T-cell (primary cell): Measurements from ENCODE around the gene TSHZ1. TPM values are rescaled to one million over a fixed set of nuclear protein-coding genes. Genes with fewer than 3 reads are reported as not detected.

Experiments
- ATAC-seq, 4 experiments: fragments of 200-7000 bp in 3 of 4; fragments of 150-1000 bp in 1 of 4; cut with Tn5 transposase; replicated peaks in 1 of 4; 1 replicate in 3 of 4; 2 replicates in 1 of 4; pipeline ENCODE4 v1.10.0; 2021; ENCODE audit warnings: moderate library complexity in 3 of 4, mild to moderate bottlenecking in 2 of 4, moderate number of reproducible peaks in 1 of 4
- CTCF ChIA-PET, 2 donors: fragments of 300-600 bp; sonication (Branson Sonifier 250); formaldehyde crosslinking; loops; one replicate each; lab custom pipeline; 2022; ENCODE audit warnings: antibody characterized with exemption in 2 of 2; lab: Charles Lee
- POLR2A ChIA-PET, 2 donors: fragments of 300-600 bp; sonication (Branson Sonifier 250); formaldehyde crosslinking; loops; one replicate each; lab custom pipeline; 2022; ENCODE audit warnings: antibody characterized with exemption in 2 of 2; lab: Charles Lee
- DNase-seq, 35 experiments: peaks; one replicate each; pipeline versions ENCODE4 v3.0.0 to v3.0.0-alpha.2; 2013 to 2023
- H3K27ac ChIP-seq: one replicate; pipeline ENCODE4 v1.5.1; 2013; ENCODE audit warnings: low read length
- H3K27me3 ChIP-seq, 2 experiments: replicated peaks in 1 of 2; 1 replicate in 1 of 2; 2 replicates in 1 of 2; pipeline versions ENCODE4 v1.6.1 to v1.7.0; 2013; ENCODE audit warnings: low read length in 1 of 2, mixed read lengths in 1 of 2; ENCODE audit not compliant: control insufficient read depth in 2 of 2, insufficient read depth in 2 of 2; ENCODE audit errors: extremely low read depth in 1 of 2
- H3K36me3 ChIP-seq, 2 donors: 1 replicate in 1 of 2; 2 replicates in 1 of 2; pipeline versions ENCODE4 v1.6.1 to v1.7.0; 2013; ENCODE audit warnings: low read length in 1 of 2; ENCODE audit not compliant: control insufficient read depth in 2 of 2, insufficient read depth in 1 of 2; ENCODE audit errors: extremely low read depth in 1 of 2
- H3K4me1 ChIP-seq, 2 experiments: 1 replicate in 1 of 2; 2 replicates in 1 of 2; pipeline versions ENCODE4 v1.6.1 to v1.7.0; 2013; ENCODE audit warnings: low read length in 2 of 2, mixed read lengths in 1 of 2; ENCODE audit not compliant: insufficient read depth in 2 of 2, control insufficient read depth in 1 of 2; ENCODE audit errors: extremely low read depth in 1 of 2
- H3K4me3 ChIP-seq, 2 donors: 1 replicate in 1 of 2; 2 replicates in 1 of 2; pipeline versions ENCODE4 v1.5.1 to v1.7.0; 2013; ENCODE audit warnings: mild to moderate bottlenecking in 2 of 2, low read length in 1 of 2, moderate library complexity in 1 of 2; ENCODE audit not compliant: control insufficient read depth in 1 of 2; ENCODE audit errors: extremely low read depth in 1 of 2
- H3K9me3 ChIP-seq: 2 replicates; pipeline ENCODE4 v1.7.0; 2013
- H3K27ac Mint-ChIP-seq, 2 donors: one replicate each; pipeline ENCODE4 v1.8.0; 2020 to 2021; ENCODE audit warnings: mild to moderate bottlenecking in 2 of 2, mixed read lengths in 2 of 2
- H3K27me3 Mint-ChIP-seq, 2 donors: one replicate each; pipeline ENCODE4 v1.8.0; 2021 to 2022; ENCODE audit warnings: mixed read lengths in 2 of 2
- H3K36me3 Mint-ChIP-seq: one replicate; pipeline ENCODE4 v1.8.0; 2021; ENCODE audit warnings: mixed read lengths
- H3K4me1 Mint-ChIP-seq, 3 donors: one replicate each; pipeline ENCODE4 v1.8.0; 2020 to 2022; ENCODE audit warnings: mixed read lengths in 3 of 3, mild to moderate bottlenecking in 1 of 3
- H3K4me3 Mint-ChIP-seq, 3 donors: one replicate each; pipeline ENCODE4 v1.8.0; 2020 to 2022; ENCODE audit warnings: mild to moderate bottlenecking in 3 of 3, mixed read lengths in 3 of 3, moderate library complexity in 3 of 3
- H3K9me3 Mint-ChIP-seq, 3 donors: one replicate each; pipeline ENCODE4 v1.8.0; 2020 to 2022; ENCODE audit warnings: mixed read lengths in 3 of 3
- WGBS: methylation state at CpG from one replicate; pipeline ENCODE4 v1.1.5; 2013; ENCODE audit warnings: missing lambda C conversion rate; ENCODE audit not compliant: insufficient coverage; 5-methylcytosine and 5-hydroxymethylcytosine counted together
- total RNA-seq, 35 experiments: library from RNA in 6 of 35; stranded (reverse) in 6 of 35; fragments of 120-200 nt in 1 of 35; gene quantifications; one replicate each; pipeline versions ENCODE4 v1.2.1 to v1.2.4 and lab custom pipeline; 2013 to 2026

The TSHZ1 gene
- total RNA-seq, 5 donors from 2014 or later (not counting 1 experiment from before 2014, with no cell fraction given) = 26.5 to 31.3 (median 28.2) TPM

DNA sequence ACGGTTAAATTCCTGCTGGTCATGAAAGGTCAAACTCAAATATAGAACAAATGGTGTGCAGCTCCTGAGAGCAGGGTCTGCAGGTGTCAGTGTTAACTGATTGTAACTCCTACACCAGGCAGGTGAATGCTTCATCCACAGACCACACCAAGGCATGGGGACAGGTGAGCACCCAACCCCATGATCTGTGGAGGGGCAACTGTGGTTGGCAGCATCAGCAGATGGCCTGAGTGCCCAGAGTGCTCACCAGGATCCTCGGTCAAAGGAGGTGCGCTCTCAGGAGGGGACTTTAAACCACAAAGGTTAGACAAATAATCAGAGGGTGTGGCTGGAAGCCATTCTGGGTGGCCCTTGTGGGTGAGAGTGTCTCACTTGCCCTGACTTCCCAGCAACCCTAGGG is 46.1 kb upstream of the TSHZ1 start:
- ChIA-PET CTCF (no interaction called here), POLR2A (interaction anchor here in 1 of 2 donors (0.7 kb wide), 1 partner anchor 184 kb away, joined by 3 read pairs; no protein-coding TSS in a partner anchor)

DNA sequence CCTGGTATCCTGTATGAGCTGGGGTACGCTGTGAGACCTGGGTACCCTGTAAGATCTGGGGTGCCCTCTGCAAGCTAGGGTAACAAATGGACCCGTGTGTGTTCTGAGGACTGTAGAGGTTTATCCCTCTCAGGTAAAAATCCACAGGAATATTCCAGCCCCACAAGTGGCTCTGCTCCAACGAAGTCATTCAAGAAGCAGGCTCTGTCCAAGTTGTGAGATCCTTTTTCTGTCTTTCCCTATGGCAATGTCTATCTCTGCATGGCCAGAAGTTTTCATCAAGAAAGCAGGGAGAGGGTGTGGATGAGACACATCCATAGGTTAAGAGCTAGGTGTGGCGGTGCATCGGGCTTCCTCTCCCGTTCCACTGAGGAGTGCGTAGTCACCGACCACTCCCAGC is 44.7 kb upstream of the TSHZ1 start:
- Mint-ChIP-seq H3K4me3 (no peak overlapping the region), H3K4me1 (peaks cover 9 to 15% (median 13%) of the 10 kb centered on the region in 3 donors), H3K27ac (no peak overlapping the region), H3K36me3 (no peaks in the 10 kb centered on the region), H3K9me3 (no peaks in the 10 kb centered on the region), H3K27me3 (peaks cover 3 to 8% of the 10 kb centered on the region in 2 donors)
- DNase-seq (no peak), ATAC-seq (no peak)
- WGBS = 80% methylated on average over 3 of the region's 8 CpGs
- Histone ChIP-seq H3K27me3 (peaks cover 0 to 21% of the 10 kb centered on the region in 2 experiments), H3K27ac (no peak overlapping the region), H3K9me3 (no peaks in the 10 kb centered on the region), H3K4me1 (peaks cover 0 to 7% of the 10 kb centered on the region in 2 experiments), H3K36me3 (no peaks in the 10 kb centered on the region), H3K4me3 (no peak overlapping the region)
- CTCF ChIA-PET = interaction anchor here in 1 of 2 donors (0.7 kb wide), 1 partner anchor 179 kb away, joined by 5 read pairs; no protein-coding TSS in a partner anchor
- POLR2A ChIA-PET = interaction anchor here in 1 of 2 donors (0.6 kb wide), 1 partner anchor 37 kb away, joined by 3 read pairs; no protein-coding TSS in a partner anchor

More for the DNA sequence above, 46.1 kb upstream of the TSHZ1 start:
- Mint-ChIP-seq H3K27me3 (peaks cover 0 to 8% of the 10 kb centered on the region in 2 donors), H3K9me3 (no peaks in the 10 kb centered on the region), H3K36me3 (no peaks in the 10 kb centered on the region), H3K4me1 (peaks cover 10 to 22% (median 15%) of the 10 kb centered on the region in 3 donors), H3K27ac (no peak overlapping the region), H3K4me3 (no peak overlapping the region)
- peaks cover 0 to 7% of the 10 kb centered on the region in 2 experiments for H3K4me1 ChIP-seq
- 89% methylated on average over 2 of the region's 3 CpGs for WGBS
- no peaks in the 10 kb centered on the region for H3K9me3 ChIP-seq
- H3K27ac ChIP-seq = no peak overlapping the region
- DNase-seq (no peak), ATAC-seq (no peak)
- H3K36me3 ChIP-seq = no peaks in the 10 kb centered on the region
- H3K27me3 ChIP-seq = peaks cover 0 to 21% of the 10 kb centered on the region in 2 experiments
- H3K4me3 ChIP-seq = no peak overlapping the region

DNA sequence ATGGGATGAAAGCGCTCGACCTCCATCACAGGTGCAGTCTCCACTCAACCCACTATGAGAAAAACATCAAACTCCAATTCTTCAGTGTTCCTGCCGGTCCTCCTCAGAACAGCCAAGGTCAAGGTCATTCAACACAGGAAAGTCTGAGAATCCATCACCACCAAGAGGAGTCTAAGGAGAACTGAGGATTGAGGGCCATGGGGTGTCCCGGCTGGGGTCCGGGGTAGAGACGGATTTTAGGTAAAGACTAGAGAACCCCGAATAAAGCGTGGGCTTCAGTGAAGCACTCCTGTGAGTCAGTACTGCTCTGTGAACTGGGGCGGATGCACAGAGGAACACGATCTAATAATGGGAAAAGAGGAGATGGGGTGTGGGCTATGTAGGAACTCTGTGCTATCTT is 43.5 kb upstream of the TSHZ1 start:
- Histone ChIP-seq H3K36me3 (no peaks in the 10 kb centered on the region), H3K4me1 (no peaks in the 10 kb centered on the region), H3K9me3 (no peaks in the 10 kb centered on the region), H3K27me3 (peaks cover 0 to 26% of the 10 kb centered on the region in 2 experiments), H3K4me3 (no peak overlapping the region), H3K27ac (no peak overlapping the region)
- Mint-ChIP-seq H3K27me3 (peaks cover 3 to 8% of the 10 kb centered on the region in 2 donors), H3K9me3 (no peaks in the 10 kb centered on the region), H3K4me3 (no peak overlapping the region), H3K36me3 (no peaks in the 10 kb centered on the region), H3K4me1 (peaks cover 0 to 4% (median 3%) of the 10 kb centered on the region in 3 donors), H3K27ac (no peak overlapping the region)
- ChIA-PET POLR2A (no interaction called here), CTCF (no interaction called here)
- WGBS = 93% methylated on average over 7 of the region's 10 CpGs
- no peak for DNase-seq
- ATAC-seq = no peak

DNA sequence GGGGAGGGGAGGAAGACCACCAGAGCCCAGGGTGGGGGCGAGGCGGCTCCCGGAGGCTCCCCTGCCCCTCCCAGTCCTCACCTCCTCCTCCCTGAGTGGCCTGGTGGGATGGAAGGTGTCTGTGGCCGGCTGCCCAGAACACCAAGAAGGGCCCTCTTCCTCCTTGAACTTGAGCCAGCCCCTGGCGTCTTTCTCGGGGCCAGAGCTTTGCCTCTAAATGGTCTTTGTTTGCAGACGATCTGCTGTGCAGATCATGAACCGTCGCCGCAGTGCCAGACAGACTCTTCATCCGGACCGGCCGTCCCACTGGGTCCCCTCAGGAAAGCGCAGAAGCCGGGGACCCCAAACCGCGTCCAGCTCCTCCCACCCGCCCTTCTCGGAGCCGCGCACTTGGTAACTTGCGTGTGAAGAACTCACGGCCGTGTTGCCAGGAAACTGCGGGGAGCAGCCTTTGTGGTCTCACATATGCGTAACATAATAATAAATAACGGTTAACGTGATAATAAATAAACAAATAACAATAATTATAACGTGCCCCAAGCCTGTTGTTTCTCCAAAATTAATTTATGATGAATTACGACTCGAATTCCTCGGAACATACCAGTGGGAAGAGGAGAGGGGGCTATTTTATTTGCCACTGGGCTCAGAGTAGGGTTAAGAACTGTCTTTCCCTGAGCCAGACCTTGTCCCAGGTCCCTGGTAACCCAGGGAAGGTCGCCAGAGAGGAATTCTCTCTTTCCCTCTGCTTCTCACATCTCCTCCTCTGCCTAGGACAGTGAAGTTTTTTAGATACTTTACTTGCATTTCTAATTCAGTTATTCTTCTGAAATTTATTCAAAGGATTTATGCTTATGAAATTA is 42.6 kb upstream of the TSHZ1 start:
- Histone ChIP-seq H3K36me3 (no peaks in the 10 kb centered on the region), H3K4me3 (no peak overlapping the region), H3K27ac (no peak overlapping the region), H3K4me1 (no peaks in the 10 kb centered on the region), H3K27me3 (peaks cover 0 to 27% of the 10 kb centered on the region in 2 experiments), H3K9me3 (no peaks in the 10 kb centered on the region)
- Mint-ChIP-seq H3K9me3 (no peaks in the 10 kb centered on the region), H3K4me1 (peaks cover under 1 to 11% (median 6%) of the 10 kb centered on the region in 3 donors), H3K27ac (no peak overlapping the region), H3K27me3 (peaks cover 3 to 8% of the 10 kb centered on the region in 2 donors), H3K4me3 (no peak overlapping the region), H3K36me3 (no peaks in the 10 kb centered on the region)
- ChIA-PET POLR2A (no interaction called here), CTCF (no interaction called here)
- WGBS = 81% methylated on average over 18 of the region's 33 CpGs
- DNase-seq (no peak), ATAC-seq (no peak)

DNA sequence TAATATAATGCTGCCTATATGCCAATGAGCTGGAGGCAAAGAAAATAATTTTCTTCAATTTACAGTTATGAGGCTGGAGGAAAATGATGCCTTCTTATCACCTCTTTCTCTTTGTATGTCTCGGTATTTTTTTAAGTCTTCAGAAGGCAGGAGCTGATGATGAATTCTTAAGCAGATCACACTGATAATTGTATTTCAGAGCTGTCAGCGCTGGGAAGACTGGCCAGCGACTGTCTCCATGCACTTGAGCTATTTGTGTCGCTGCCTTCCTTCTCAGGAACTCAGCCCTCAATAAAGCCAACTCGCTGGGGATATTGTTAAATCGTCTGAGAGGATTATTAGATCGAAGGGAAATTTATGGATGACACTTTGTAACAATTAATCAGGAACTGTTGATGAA is 42.0 kb upstream of the TSHZ1 start:
- POLR2A ChIA-PET = no interaction called here
- DNase-seq = no peak
- H3K27ac Mint-ChIP-seq = no peak overlapping the region
- Histone ChIP-seq H3K4me1 (no peaks in the 10 kb centered on the region), H3K36me3 (no peaks in the 10 kb centered on the region), H3K27me3 (peaks cover 0 to 27% of the 10 kb centered on the region in 2 experiments), H3K9me3 (no peaks in the 10 kb centered on the region), H3K4me3 (no peak overlapping the region), H3K27ac (no peak overlapping the region)
- CTCF ChIA-PET = no interaction called here
- H3K9me3 Mint-ChIP-seq = no peaks in the 10 kb centered on the region
- peaks cover 3 to 8% of the 10 kb centered on the region in 2 donors for H3K27me3 Mint-ChIP-seq
- no peak overlapping the region for H3K4me3 Mint-ChIP-seq
- ATAC-seq = no peak
- WGBS = no CpG with 5 or more reads among the region's 7 CpGs
- peaks cover 4 to 16% (median 11%) of the 10 kb centered on the region in 3 donors for H3K4me1 Mint-ChIP-seq
- H3K36me3 Mint-ChIP-seq = no peaks in the 10 kb centered on the region

DNA sequence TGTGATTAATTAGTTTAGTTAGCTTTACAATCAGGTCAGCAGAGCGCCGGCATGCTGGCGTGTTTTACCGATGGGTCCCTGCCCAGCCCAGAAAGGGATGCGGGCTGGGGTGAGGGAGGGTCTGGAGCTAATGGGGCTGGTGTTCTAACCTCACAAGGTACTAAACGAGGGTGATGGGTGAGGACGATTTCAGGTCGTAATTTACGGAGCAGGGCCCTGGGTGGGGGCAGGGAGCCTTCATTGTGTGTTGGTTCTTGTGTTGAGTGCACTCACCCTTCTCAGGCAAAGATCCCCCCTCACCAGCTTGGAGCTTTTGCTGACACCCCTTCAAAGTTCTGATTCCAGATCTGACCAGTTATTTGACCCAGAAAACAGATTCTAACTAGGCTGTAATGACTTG is 41.2 kb upstream of the TSHZ1 start:
- ATAC-seq (no peak), DNase-seq (no peak)
- H3K4me1 ChIP-seq = no peaks in the 10 kb centered on the region
- 80% methylated on average over 2 of the region's 9 CpGs for WGBS
- no peaks in the 10 kb centered on the region for H3K36me3 ChIP-seq
- ChIA-PET POLR2A (no interaction called here), CTCF (interaction anchor here in 1 of 2 donors (0.6 kb wide), 1 partner anchor 510 kb away, joined by 3 read pairs; no protein-coding TSS in a partner anchor)
- Mint-ChIP-seq H3K4me1 (peaks cover 4 to 16% (median 11%) of the 10 kb centered on the region in 3 donors), H3K9me3 (no peaks in the 10 kb centered on the region), H3K4me3 (no peak overlapping the region), H3K27ac (no peak overlapping the region), H3K36me3 (no peaks in the 10 kb centered on the region), H3K27me3 (peaks cover 3 to 8% of the 10 kb centered on the region in 2 donors)
- no peak overlapping the region for H3K4me3 ChIP-seq
- H3K27me3 ChIP-seq = peaks cover 0 to 23% of the 10 kb centered on the region in 2 experiments
- H3K27ac ChIP-seq = no peak overlapping the region
- no peaks in the 10 kb centered on the region for H3K9me3 ChIP-seq
